ENCODE results near the gene NKAIN1. TPM values are rescaled to one million over a fixed set of nuclear protein-coding genes. Genes with fewer than 3 reads are reported as not detected.
A peak's percentile ranks its signal among the peaks of the same experiment; 100 is the strongest.

Gene NKAIN1
- total RNA-seq, 3 donors from 2014 or later (not counting 1 experiment from before 2014, with no cell fraction given): not detected

- Mint-ChIP-seq H3K9me3 (no peaks in the 10 kb centered on the region), H3K4me1 (peaks cover 6 to 12% of the 10 kb centered on the region in 2 donors), H3K27me3 (ENCODE audit: low read depth in 2 of 2) (no peaks in the 10 kb centered on the region), H3K4me3 (peak overlapping the region; percentile 88), H3K27ac (peak overlapping the region; percentile 29 to 43), H3K36me3 (no peaks in the 10 kb centered on the region)
- Histone ChIP-seq H3K36me3 (ENCODE audit: control insufficient read depth, insufficient read depth, low read length) (no peaks in the 10 kb centered on the region), H3K4me3 (ENCODE audit: low read length) (no peak overlapping the region), H3K4me1 (ENCODE audit: control insufficient read depth, insufficient read depth, low read length) (peaks cover 16% of the 10 kb centered on the region), H3K27me3 (ENCODE audit: control insufficient read depth, insufficient read depth, low read length) (no peaks in the 10 kb centered on the region), H3K9me3 (ENCODE audit: control insufficient read depth, insufficient read depth, low read length) (no peaks in the 10 kb centered on the region), H3K27ac (ENCODE audit: low read length) (no peak overlapping the region)
- no CpG with 5 or more reads among the region's 3 CpGs for WGBS (ENCODE audit: insufficient coverage)
- no peak for TF ChIP-seq CTCF (IDR thresholded peaks at IDR 0.05)
- intact Hi-C loops (cut with micrococcal nuclease): no loop called here
- ATAC-seq: no peak
- no peak for DNase-seq
Observed at GRCh38 chr1:31153423-31153822, 86.3 kb downstream of the NKAIN1 start.

GRCh38 chr1:31152181-31152795, 87.4 kb downstream of the NKAIN1 start:
- H3K27ac Mint-ChIP-seq: no peak overlapping the region
- Histone ChIP-seq H3K4me1 (ENCODE audit: control insufficient read depth, insufficient read depth, low read length) (peaks cover 16% of the 10 kb centered on the region), H3K27me3 (ENCODE audit: control insufficient read depth, insufficient read depth, low read length) (no peaks in the 10 kb centered on the region), H3K27ac (ENCODE audit: low read length) (no peak overlapping the region), H3K36me3 (ENCODE audit: control insufficient read depth, insufficient read depth, low read length) (no peaks in the 10 kb centered on the region), H3K9me3 (ENCODE audit: control insufficient read depth, insufficient read depth, low read length) (no peaks in the 10 kb centered on the region), H3K4me3 (ENCODE audit: low read length) (no peak overlapping the region)
- peaks cover 6 to 12% of the 10 kb centered on the region in 2 donors for H3K4me1 Mint-ChIP-seq
- no peaks in the 10 kb centered on the region for H3K36me3 Mint-ChIP-seq
- peak in 1 of 2 donors; percentile 18 for DNase-seq
- no peak for ATAC-seq
- H3K4me3 Mint-ChIP-seq: no peak overlapping the region
- intact Hi-C loops (cut with micrococcal nuclease): no loop called here
- no peaks in the 10 kb centered on the region for H3K9me3 Mint-ChIP-seq
- WGBS (ENCODE audit: insufficient coverage): 88% methylated on average over 8 of the region's 8 CpGs
- no peak for TF ChIP-seq CTCF (IDR thresholded peaks at IDR 0.05)
- H3K27me3 Mint-ChIP-seq (ENCODE audit: low read depth in 2 of 2): no peaks in the 10 kb centered on the region

DNA sequence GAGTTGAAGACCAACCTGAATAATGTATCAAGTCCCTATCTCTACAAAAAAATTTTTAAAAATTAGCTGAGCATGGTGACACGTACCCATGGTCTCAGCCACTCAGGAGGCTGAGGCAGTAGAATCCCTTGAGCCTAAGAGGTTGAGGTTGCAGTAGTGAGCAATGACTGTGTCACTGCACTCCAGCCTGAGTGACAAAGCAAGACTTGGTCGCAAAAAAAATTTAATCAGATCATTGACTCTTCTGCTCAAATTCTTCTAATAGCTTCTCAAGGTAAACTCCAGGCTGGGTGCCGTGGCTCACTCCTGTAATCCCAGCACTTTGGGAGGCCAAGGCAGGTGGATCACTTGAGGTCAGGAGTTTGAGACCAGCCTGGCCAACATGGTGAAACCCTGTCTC, 88.3 kb downstream of the NKAIN1 start:
- WGBS (ENCODE audit: insufficient coverage): 93% methylated on average over 3 of the region's 3 CpGs

More for the DNA sequence above, 88.3 kb downstream of the NKAIN1 start:
- DNase-seq (no peak), ATAC-seq (no peak)
- TF ChIP-seq CTCF (IDR thresholded peaks at IDR 0.05): no peak
- no peak overlapping the region for H3K4me3 ChIP-seq (ENCODE audit: low read length)
- Mint-ChIP-seq H3K27ac (no peak overlapping the region), H3K9me3 (no peaks in the 10 kb centered on the region), H3K27me3 (ENCODE audit: low read depth in 2 of 2) (peaks cover 0 to 3% of the 10 kb centered on the region in 2 donors), H3K4me1 (peaks cover 6 to 12% of the 10 kb centered on the region in 2 donors), H3K36me3 (no peaks in the 10 kb centered on the region), H3K4me3 (no peak overlapping the region)
- H3K4me1 ChIP-seq (ENCODE audit: control insufficient read depth, insufficient read depth, low read length): peaks cover 15% of the 10 kb centered on the region
- intact Hi-C loops (cut with micrococcal nuclease): no loop called here
- H3K27me3 ChIP-seq (ENCODE audit: control insufficient read depth, insufficient read depth, low read length): no peaks in the 10 kb centered on the region
- no peaks in the 10 kb centered on the region for H3K9me3 ChIP-seq (ENCODE audit: control insufficient read depth, insufficient read depth, low read length)
- no peaks in the 10 kb centered on the region for H3K36me3 ChIP-seq (ENCODE audit: control insufficient read depth, insufficient read depth, low read length)
- no peak overlapping the region for H3K27ac ChIP-seq (ENCODE audit: low read length)
